ENCODE measurements around the gene RIMKLB. TPM values are rescaled to one million over a fixed set of nuclear protein-coding genes. Genes with fewer than 3 reads are reported as not detected.

RIMKLB gene
- total and polyA plus RNA-seq, 10 of the 15 experiments (the other 5 are each of a cell fraction or from before 2014, with no cell fraction given): 0.15 to 0.83 (median 0.46) TPM

DNA sequence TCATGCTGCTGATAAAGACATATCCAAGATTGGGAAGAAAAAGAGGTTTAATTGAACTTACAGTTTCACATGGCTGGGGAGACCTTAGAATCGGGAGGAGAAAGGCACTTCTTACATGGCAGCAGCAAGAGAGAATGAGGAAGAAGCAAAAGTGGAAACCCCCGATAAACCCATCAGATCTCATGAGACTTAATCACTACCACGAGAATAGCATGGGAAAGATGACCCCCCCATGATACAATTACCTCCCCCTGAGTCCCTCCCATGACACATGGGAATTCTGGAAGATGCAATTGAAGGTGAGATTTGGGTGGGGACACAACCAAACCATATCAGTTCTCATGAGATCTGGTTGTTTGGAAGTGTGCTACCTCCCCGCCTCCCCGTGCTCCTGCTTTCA is 25.4 kb upstream of the RIMKLB start (continued):
- TF ChIP-seq, protein P1, sequence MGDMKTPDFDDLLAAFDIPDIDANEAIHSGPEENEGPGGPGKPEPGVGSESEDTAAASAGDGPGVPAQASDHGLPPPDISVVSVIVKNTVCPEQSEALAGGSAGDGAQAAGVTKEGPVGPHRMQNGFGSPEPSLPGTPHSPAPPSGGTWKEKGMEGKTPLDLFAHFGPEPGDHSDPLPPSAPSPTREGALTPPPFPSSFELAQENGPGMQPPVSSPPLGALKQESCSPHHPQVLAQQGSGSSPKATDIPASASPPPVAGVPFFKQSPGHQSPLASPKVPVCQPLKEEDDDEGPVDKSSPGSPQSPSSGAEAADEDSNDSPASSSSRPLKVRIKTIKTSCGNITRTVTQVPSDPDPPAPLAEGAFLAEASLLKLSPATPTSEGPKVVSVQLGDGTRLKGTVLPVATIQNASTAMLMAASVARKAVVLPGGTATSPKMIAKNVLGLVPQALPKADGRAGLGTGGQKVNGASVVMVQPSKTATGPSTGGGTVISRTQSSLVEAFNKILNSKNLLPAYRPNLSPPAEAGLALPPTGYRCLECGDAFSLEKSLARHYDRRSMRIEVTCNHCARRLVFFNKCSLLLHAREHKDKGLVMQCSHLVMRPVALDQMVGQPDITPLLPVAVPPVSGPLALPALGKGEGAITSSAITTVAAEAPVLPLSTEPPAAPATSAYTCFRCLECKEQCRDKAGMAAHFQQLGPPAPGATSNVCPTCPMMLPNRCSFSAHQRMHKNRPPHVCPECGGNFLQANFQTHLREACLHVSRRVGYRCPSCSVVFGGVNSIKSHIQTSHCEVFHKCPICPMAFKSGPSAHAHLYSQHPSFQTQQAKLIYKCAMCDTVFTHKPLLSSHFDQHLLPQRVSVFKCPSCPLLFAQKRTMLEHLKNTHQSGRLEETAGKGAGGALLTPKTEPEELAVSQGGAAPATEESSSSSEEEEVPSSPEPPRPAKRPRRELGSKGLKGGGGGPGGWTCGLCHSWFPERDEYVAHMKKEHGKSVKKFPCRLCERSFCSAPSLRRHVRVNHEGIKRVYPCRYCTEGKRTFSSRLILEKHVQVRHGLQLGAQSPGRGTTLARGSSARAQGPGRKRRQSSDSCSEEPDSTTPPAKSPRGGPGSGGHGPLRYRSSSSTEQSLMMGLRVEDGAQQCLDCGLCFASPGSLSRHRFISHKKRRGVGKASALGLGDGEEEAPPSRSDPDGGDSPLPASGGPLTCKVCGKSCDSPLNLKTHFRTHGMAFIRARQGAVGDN (IDR thresholded peaks at IDR 0.05): no peak

DNA sequence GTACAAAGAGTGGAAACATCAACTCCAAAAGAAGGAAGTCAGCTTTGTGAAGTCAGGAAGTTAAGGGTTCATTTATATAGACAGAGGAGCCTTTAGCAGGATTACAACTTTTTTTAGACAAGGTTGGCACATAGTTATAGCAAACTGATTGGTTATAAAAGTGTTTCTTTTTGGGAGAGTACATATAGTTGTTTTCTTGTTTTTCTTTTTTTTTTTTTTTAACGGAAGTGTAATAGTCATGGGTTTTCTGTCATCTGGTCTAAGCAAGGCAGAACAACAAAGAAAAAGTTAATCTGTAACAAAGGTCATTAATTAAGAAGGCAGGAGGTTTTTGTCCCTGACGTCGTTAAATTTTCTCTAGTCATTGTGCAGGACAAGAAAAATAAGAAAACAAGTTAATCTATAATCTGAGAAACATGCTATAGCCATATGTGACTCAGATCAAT is 22.2 kb upstream of the RIMKLB start:
- intact Hi-C loops (cut with micrococcal nuclease; ENCODE audit: unreplicated experiment): no loop called here
- Histone ChIP-seq H3K27ac (ENCODE audit: control insufficient read depth, insufficient read depth) (no peak overlapping the region), H3K9ac (ENCODE audit: control insufficient read depth, insufficient read depth, low read length) (no peak overlapping the region), H3K4me1 (ENCODE audit: control insufficient read depth, insufficient read depth, low read length) (no peaks in the 10 kb centered on the region), H3K79me2 (ENCODE audit: control insufficient read depth, insufficient read depth, low read length) (no peaks in the 10 kb centered on the region), H3K4me2 (ENCODE audit: control insufficient read depth, insufficient read depth) (no peak overlapping the region), H3K27me3 (replicated peaks in 1 of 2; ENCODE audit: control insufficient read depth in 2 of 2, insufficient read depth in 2 of 2, low read length in 1 of 2) (no peaks in the 10 kb centered on the region), H2AFZ (ENCODE audit: control insufficient read depth, low read depth, low read length) (no peak overlapping the region), H4K20me1 (ENCODE audit: control insufficient read depth, insufficient read depth) (no peaks in the 10 kb centered on the region), H3K36me3 (ENCODE audit: control insufficient read depth in 2 of 2, insufficient read depth in 2 of 2, low read length in 1 of 2) (no peaks in the 10 kb centered on the region), H3K9me3 (replicated peaks; ENCODE audit: control insufficient read depth, insufficient read depth, low read length) (peaks cover 1% of the 10 kb centered on the region; the same call in 1 of the 3 replicates), H3K4me3 (no peak overlapping the region)
- no peak for TF ChIP-seq KLF5 (IDR thresholded peaks at IDR 0.05; ENCODE audit: partially characterized antibody)
- TF ChIP-seq HDGF (IDR thresholded peaks at IDR 0.05): no peak
- TF ChIP-seq SIN3A (IDR thresholded peaks at IDR 0.05; ENCODE audit: low read depth, low read length): no peak
- TF ChIP-seq SMC3 (IDR thresholded peaks at IDR 0.05; ENCODE audit: borderline replicate concordance, low read length): no peak
- TF ChIP-seq SPI1 (IDR thresholded peaks at IDR 0.05; ENCODE audit: borderline replicate concordance, insufficient read depth, low read depth, low read length): peak; percentile 25; the same call in 1 of the 2 replicates
- TF ChIP-seq ZNF384 (IDR thresholded peaks at IDR 0.05; ENCODE audit: borderline replicate concordance, low read depth, low read length): peak; percentile 72; the same call in 1 of the 2 replicates
- peak; percentile 75 for TF ChIP-seq MTA2 (IDR thresholded peaks at IDR 0.05; ENCODE audit: low read depth)
- no peak for TF ChIP-seq POLR2A (IDR thresholded peaks at IDR 0.05; ENCODE audit: low read depth, low read length)
- peak; percentile 81 for TF ChIP-seq ATF7 (IDR thresholded peaks at IDR 0.05; ENCODE audit: low read depth)
- no peak for TF ChIP-seq MYB (IDR thresholded peaks at IDR 0.05; ENCODE audit: borderline replicate concordance, low read depth, low read length)
- no peak for TF ChIP-seq HDAC2 (IDR thresholded peaks at IDR 0.05)
- TF ChIP-seq, protein P2, sequence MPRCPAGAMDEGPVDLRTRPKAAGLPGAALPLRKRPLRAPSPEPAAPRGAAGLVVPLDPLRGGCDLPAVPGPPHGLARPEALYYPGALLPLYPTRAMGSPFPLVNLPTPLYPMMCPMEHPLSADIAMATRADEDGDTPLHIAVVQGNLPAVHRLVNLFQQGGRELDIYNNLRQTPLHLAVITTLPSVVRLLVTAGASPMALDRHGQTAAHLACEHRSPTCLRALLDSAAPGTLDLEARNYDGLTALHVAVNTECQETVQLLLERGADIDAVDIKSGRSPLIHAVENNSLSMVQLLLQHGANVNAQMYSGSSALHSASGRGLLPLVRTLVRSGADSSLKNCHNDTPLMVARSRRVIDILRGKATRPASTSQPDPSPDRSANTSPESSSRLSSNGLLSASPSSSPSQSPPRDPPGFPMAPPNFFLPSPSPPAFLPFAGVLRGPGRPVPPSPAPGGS (IDR thresholded peaks at IDR 0.05; ENCODE audit: borderline replicate concordance, insufficient read depth, low read depth, low read length, poor library complexity, severe bottlenecking): no peak
- TF ChIP-seq HDAC6 (IDR thresholded peaks at IDR 0.05; ENCODE audit: unreplicated experiment): no peak
- 0 out of 2 replicates have a peak, but pooled peaks have one; percentile 32 for TF ChIP-seq RAD51 (IDR thresholded peaks at IDR 0.05)
- TF ChIP-seq KAT2A (conservative IDR thresholded peaks at IDR 0.05; ENCODE audit: control insufficient read depth, low read depth, low read length): no peak
- TF ChIP-seq NR2F1 (conservative IDR thresholded peaks at IDR 0.05): peak; percentile 68; the same call in 1 of the 2 replicates
- peak in 1 of 2 experiments; percentile 65; a peak in 1 of 4 replicates for TF ChIP-seq EP300 (IDR thresholded peaks at IDR 0.05; ENCODE audit: borderline replicate concordance in 1 of 2, control insufficient read depth in 1 of 2, low read depth in 2 of 2, low read length in 2 of 2)
- no peak for TF ChIP-seq HCFC1 (IDR thresholded peaks at IDR 0.05; ENCODE audit: low read length)
- ATAC-seq (peak; percentile 75), DNase-seq (ENCODE audit: low read depth, low spot score) (no peak), FAIRE-seq (no peak)
- ChIA-PET RAD21 (ENCODE audit: unreplicated experiment) (no interaction called here), SMC1A (ENCODE audit: uncharacterized antibody, unreplicated experiment) (interaction anchor here (1.0 to 2.4 kb wide), 4 partner anchors 9 to 31 kb away, joined by 3 to 10 read pairs (median 6); no protein-coding TSS in a partner anchor), CTCF (interaction anchor here (1.8 to 4.2 kb wide), 5 partner anchors 9 to 374 kb away, joined by 6 to 41 read pairs (median 8); no protein-coding TSS in a partner anchor), POLR2A (interaction anchor here (0.7 kb wide), 1 partner anchor 10 kb away, joined by 4 read pairs; no protein-coding TSS in a partner anchor)
- in situ Hi-C loops (cut with MboI): no loop called here
- no TSS peak for BruUV-seq (replicated peaks)
- WGBS (ENCODE audit: insufficient coverage, insufficient replicate concordance, low lambda C conversion rate, missing lambda C conversion rate): 95% methylated on average over 2 of the region's 3 CpGs
